Astrocyte of the hippocampus (primary cell): Measurements from ENCODE around the gene PNMA3.
"Not testable (repeated sequence)": the region's sequence is repeated elsewhere in the genome, so short reads cannot be mapped to it uniquely, and the experiment has no call there.

Source experiments
- DNase-seq: peaks from one replicate; pipeline ENCODE4 v3.0.0; 2011; ENCODE audit warnings: low read depth, low spot score

The PNMA3 gene

DNA sequence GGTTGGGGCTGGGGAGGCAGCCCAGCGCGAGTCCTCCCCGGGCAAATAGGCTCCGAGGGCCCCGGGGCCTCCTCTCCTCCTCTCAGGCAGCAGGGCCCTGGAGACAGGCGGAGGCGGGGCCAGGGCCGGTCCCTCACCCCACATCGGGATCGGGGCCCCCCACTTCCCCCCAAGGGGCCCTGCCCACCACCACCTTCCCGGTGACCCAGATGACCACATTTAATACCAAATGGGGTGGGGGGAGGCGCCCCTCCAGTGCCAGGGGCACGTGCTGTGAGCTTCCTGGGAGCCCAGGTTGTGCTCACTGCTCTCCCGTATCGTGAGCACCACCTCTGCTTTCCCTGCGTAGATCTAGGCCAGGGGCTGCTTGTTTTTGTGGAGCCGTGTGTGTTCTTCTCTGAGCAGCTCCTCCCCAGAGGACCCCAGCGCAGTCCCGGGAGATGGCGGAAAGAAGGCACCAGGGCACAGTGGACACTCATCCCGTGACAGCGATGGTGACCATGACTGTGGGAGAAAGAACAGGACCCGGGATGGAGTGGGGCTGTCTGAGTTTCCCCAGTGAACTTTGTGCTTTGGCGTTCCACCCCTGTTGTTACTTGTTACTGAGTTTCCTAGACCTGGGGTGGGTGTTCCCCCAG is 18.1 kb downstream of the PNMA3 start:
- no peak for DNase-seq

- no peak for DNase-seq
Observed at GRCh38 chrX:153074935-153075334, 18.7 kb downstream of the PNMA3 start.

GRCh38 chrX:153075366-153075765 is 19.1 kb downstream of the PNMA3 start:
- no peak for DNase-seq

DNA sequence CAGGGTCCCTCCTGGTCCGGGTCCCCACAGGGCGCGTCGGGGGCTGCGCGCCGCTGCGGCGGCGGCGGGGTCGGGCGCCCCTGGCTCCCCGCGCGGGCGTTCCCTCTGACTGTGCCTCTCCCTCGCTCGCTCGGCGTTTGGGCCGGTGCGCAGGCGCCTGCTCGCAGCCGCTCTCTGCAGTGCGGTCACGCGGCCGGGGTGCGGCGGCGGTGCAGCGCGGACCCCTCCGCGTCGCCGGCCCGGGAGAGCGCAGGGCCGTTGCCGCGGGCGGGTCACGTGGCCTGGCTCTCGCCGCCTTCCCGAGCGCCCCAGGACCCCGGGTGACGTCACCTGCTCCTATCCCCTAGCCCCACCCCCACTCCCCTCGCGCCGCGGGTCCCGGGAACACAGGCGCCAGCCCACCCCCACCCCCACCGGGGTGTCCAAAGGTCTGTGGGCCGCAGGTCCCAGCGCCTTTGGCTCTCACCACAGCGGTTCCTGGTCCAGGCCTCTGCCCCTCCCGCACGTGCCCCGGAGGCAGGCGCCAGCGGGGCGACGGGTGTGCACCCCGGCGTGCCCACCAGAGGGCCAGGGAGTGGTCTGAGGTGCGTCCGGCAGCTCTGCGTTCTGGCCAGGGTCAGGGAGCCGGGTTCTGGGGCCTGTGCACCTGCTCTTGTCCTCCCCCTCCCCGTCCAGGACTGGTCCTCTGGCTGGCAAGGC is 21.3 kb downstream of the PNMA3 start:
- not testable (repeated sequence) for DNase-seq

DNA sequence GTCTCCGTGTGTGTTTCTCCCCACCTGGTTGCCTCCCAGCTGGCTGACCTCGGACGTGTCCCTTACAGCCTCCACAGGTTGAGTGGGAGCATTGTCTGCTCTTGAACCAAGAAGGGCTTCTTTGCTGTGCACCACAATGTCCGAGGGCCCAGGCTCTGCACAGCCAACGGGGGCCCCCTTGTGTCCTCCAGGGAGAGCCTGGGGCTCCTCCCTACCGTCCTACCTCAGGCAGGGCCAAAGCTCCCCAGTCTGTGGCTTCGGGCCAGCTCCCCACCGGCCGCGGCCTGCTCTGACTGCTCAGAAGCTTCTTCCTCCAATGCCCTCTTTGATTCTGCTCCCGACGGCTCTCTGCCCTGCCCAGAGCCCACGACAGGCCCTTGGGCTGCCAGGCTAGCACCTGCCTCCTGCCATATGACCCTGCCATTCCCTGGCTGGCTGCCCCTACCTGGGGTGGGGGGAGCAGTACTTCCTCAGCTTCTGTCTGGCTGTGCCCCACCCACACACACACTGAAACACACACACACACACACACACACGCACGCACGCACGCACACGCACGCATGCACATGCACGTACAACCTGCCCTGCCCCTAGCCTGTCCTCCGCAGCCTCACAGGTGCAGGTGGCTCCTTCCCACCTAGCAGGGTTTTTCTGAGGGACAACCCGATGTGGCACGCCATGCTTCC is 27.1 kb downstream of the PNMA3 start:
- not testable (repeated sequence) for DNase-seq

DNA sequence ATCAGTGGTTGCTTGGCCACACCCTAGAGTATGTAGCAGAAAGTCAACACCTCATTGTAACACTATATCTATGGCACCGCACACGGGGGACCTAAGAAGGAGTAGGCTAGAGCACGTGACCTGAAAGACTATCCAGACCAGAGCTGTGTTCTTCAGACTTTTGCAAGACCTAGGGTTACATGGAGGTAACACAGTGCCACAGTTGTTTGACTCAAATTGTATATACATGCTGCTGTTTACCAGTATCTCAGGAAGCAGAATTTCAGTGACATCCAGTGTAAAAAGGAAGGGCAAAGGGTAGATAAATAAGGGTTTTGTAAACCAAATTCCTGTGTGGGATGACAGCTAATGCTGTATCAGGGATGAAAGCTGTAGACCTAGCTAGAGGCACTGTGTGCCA is 46.1 kb downstream of the PNMA3 start:
- no peak for DNase-seq

- DNase-seq = not testable (repeated sequence)
Observed at GRCh38 chrX:153104959-153105358, 48.7 kb downstream of the PNMA3 start.

DNA sequence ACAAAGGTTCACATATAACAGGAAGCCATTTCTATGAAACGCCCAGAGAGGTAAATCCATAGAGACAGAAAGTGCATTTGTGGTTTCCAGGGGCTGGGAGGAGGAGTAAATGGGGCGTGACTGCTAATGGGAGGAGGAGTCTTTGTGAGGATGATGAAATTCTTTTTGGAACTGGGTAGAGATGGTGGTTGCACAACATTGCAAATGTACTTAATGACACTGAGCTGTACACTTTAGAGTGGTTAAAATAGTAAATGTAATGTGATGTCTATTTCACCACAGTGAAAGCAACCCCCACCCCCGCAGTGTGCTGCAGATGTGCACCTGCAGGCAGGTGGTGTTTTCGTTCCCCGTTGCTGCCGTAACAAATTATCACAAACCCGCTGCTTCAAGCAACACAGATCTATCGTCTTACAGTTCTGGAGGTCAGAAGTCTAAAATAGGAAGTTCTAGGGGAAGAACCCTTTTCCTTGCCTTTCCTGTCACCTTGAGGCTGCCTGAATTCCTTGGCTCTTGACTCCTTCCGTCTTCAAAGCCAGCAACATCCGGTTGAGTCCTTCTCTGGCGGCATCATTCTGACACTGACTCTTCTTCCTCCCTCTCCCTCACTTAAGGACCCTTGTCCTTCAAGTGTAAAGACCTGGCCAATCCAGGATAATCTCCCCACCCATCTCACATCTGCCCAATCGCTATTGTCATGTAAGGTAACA is 50.0 kb downstream of the PNMA3 start:
- not testable (repeated sequence) for DNase-seq
